GM12891 (cell line): ENCODE results near the gene NAA10.

ENCODE experiments used
- POLR2AphosphoS5 ChIP-seq: IDR thresholded peaks from 2 replicates; pipeline ENCODE4 v1.6.1; 2011; ENCODE audit warnings: low read depth, low read length, control low read depth
- POU2F2 ChIP-seq: IDR thresholded peaks from 2 replicates; pipeline ENCODE4 v1.6.1; 2011; ENCODE audit warnings: low read depth, mild to moderate bottlenecking, control low read depth, low read length, moderate library complexity

DNA sequence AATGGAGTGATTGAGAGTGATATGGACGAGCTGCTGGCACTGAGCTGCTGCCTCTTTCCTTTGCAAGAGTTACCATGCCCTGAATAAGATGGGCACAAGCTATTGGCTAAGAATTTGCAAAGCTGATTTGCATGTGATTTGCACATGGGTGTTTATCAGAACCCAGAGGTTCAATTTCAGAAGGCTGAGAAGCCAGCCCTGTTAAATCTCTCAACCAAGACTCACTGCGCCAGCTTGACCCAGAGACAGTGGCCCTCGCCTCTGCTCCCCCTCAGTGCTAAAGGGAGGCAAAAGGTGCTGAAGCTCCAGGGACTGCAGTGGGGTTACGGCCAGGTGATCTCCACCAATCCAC lies 9.5 kb downstream of the NAA10 start:
- TF ChIP-seq POLR2AphosphoS5 (no peak), POU2F2 (peak; percentile 53)
